CD4-positive, alpha-beta memory T cell (primary cell): ENCODE results near the gene C9orf72. TPM values are rescaled to one million over a fixed set of nuclear protein-coding genes. Genes with fewer than 3 reads are reported as not detected.

Source experiments
- CTCF ChIA-PET: fragments of 350-600 bp; sonication (Branson Sonifier 250); formaldehyde crosslinking; loops from one replicate; lab custom pipeline; 2021; ENCODE audit warnings: inconsistent platforms; ENCODE audit not compliant: partially characterized antibody; lab: Charles Lee
- POLR2A ChIA-PET: fragments of 350-600 bp; sonication (Branson Sonifier 250); formaldehyde crosslinking; loops from one replicate; lab custom pipeline; 2021; ENCODE audit not compliant: partially characterized antibody; lab: Charles Lee
- DNase-seq, 5 donors: peaks; one replicate each; pipeline versions ENCODE4 v3.0.0 to v3.0.0-alpha.2; 2020 to 2022; ENCODE audit warnings: mixed read lengths in 1 of 5
- H3K27ac ChIP-seq: one replicate; pipeline ENCODE4 v1.7.0; 2013; ENCODE audit warnings: low read depth, low read length
- H3K27me3 ChIP-seq: 2 replicates; pipeline ENCODE4 v1.7.0; 2013; ENCODE audit warnings: mild to moderate bottlenecking, low read length, moderate library complexity; ENCODE audit not compliant: insufficient read depth
- H3K36me3 ChIP-seq: 2 replicates; pipeline ENCODE4 v1.7.0; 2013; ENCODE audit warnings: mild to moderate bottlenecking, low read length, moderate library complexity; ENCODE audit not compliant: insufficient read depth
- H3K4me1 ChIP-seq: 2 replicates; pipeline ENCODE4 v1.7.0; 2013; ENCODE audit warnings: mild to moderate bottlenecking, low read length, moderate library complexity; ENCODE audit not compliant: insufficient read depth
- H3K4me3 ChIP-seq, 2 donors: one replicate each; pipeline ENCODE4 v1.7.0; 2013; ENCODE audit warnings: low read length in 2 of 2, mild to moderate bottlenecking in 1 of 2
- H3K9me3 ChIP-seq, 2 donors: one replicate each; pipeline ENCODE4 v1.7.0; 2013; ENCODE audit warnings: low read length in 2 of 2, control low read depth in 1 of 2; ENCODE audit not compliant: control insufficient read depth in 1 of 2
- H3K27ac Mint-ChIP-seq, 7 donors: one replicate each; pipeline ENCODE4 v1.8.0; 2020 to 2021; ENCODE audit warnings: mixed read lengths in 7 of 7, mild to moderate bottlenecking in 6 of 7, inconsistent platforms in 3 of 7, moderate library complexity in 3 of 7
- H3K27me3 Mint-ChIP-seq, 2 donors: one replicate each; pipeline ENCODE4 v1.8.0; 2020 to 2021; ENCODE audit warnings: mixed read lengths in 2 of 2
- H3K36me3 Mint-ChIP-seq, 2 donors: one replicate each; pipeline ENCODE4 v1.8.0; 2020 to 2021; ENCODE audit warnings: mixed read lengths in 2 of 2, inconsistent platforms in 1 of 2, mild to moderate bottlenecking in 1 of 2
- H3K4me1 Mint-ChIP-seq, 4 donors: one replicate each; pipeline ENCODE4 v1.8.0; 2020 to 2021; ENCODE audit warnings: mixed read lengths in 4 of 4, mild to moderate bottlenecking in 1 of 4
- H3K4me3 Mint-ChIP-seq, 8 donors: one replicate each; pipeline ENCODE4 v1.8.0; 2020 to 2021; ENCODE audit warnings: mixed read lengths in 8 of 8, mild to moderate bottlenecking in 7 of 8, moderate library complexity in 6 of 8, inconsistent platforms in 3 of 8
- H3K9me3 Mint-ChIP-seq, 8 donors: one replicate each; pipeline ENCODE4 v1.8.0; 2020 to 2021; ENCODE audit warnings: mixed read lengths in 8 of 8, mild to moderate bottlenecking in 5 of 8, inconsistent platforms in 3 of 8, moderate library complexity in 1 of 8
- intact Hi-C: fragments of 100-400 bp; cut with micrococcal nuclease; formaldehyde crosslinking; loops from one replicate; pipeline ENCODE4 v1.15.1; 2023
- polyA plus RNA-seq, 2 donors: library from polyadenylated mRNA; unstranded; fragments of 300-500 nt; fragmentation: Illumina TruSeq; gene quantifications; one replicate each; pipeline ENCODE4 v1.2.3, GENCODE V29; 2021
- total RNA-seq, 2 experiments: library from RNA; stranded (reverse); gene quantifications; one replicate each; pipeline ENCODE4 v1.2.3, GENCODE V29; 2021

C9orf72 gene
- total and polyA plus RNA-seq, 4 experiments from 2014 or later = 6.5 to 21.1 (median 18.6) TPM

DNA sequence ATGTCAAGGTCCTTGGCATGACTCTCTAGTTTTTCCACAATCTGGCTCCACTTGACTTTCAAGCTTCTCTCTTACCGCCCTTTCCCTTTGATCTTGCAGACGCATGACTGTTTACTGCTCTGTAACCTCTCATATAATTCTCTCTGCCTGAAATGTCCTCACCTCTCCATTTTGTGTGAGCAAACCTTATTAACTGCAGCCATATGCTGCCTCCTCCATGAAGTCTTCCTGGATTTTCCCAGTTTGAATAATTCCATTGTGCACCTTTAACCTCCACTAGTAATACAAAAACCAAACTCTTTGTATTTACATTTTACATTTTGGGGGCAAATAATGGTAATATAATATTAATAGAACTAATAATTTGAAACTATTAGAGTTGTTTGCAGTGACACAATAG is 9.5 kb upstream of the C9orf72 start:
- Mint-ChIP-seq H3K27ac (no peak overlapping the region), H3K36me3 (peaks cover 0 to 2% of the 10 kb centered on the region in 2 donors), H3K4me1 (no peaks in the 10 kb centered on the region), H3K4me3 (no peak overlapping the region), H3K9me3 (peaks cover 0 to 8% (median 6%) of the 10 kb centered on the region in 8 donors), H3K27me3 (peaks cover 14 to 19% of the 10 kb centered on the region in 2 donors)
- H3K4me3 ChIP-seq = no peak overlapping the region
- no peaks in the 10 kb centered on the region for H3K4me1 ChIP-seq
- H3K36me3 ChIP-seq = no peaks in the 10 kb centered on the region
- H3K27ac ChIP-seq = no peak overlapping the region
- peaks cover 5% of the 10 kb centered on the region for H3K27me3 ChIP-seq
- intact Hi-C loops = no loop called here
- no peaks in the 10 kb centered on the region for H3K9me3 ChIP-seq
- CTCF ChIA-PET = no interaction called here
- DNase-seq = no peak
- POLR2A ChIA-PET = no interaction called here

- Mint-ChIP-seq H3K4me1 (no peaks in the 10 kb centered on the region), H3K36me3 (peaks cover 0 to 2% of the 10 kb centered on the region in 2 donors), H3K4me3 (peak overlapping the region in 1 of 8 donors; percentile 11), H3K9me3 (peaks cover 0 to 8% (median 6%) of the 10 kb centered on the region in 8 donors), H3K27me3 (peaks cover 9 to 10% of the 10 kb centered on the region in 2 donors), H3K27ac (no peak overlapping the region)
- H3K9me3 ChIP-seq = no peaks in the 10 kb centered on the region
- ChIA-PET CTCF (no interaction called here), POLR2A (no interaction called here)
- intact Hi-C loops = no loop called here
- H3K27me3 ChIP-seq = peaks cover 5% of the 10 kb centered on the region
- H3K36me3 ChIP-seq = no peaks in the 10 kb centered on the region
- H3K4me3 ChIP-seq = no peak overlapping the region
- H3K4me1 ChIP-seq = no peaks in the 10 kb centered on the region
- no peak overlapping the region for H3K27ac ChIP-seq
- no peak for DNase-seq
Observed at GRCh38 chr9:27581826-27582225, 8.5 kb upstream of the C9orf72 start.

DNA sequence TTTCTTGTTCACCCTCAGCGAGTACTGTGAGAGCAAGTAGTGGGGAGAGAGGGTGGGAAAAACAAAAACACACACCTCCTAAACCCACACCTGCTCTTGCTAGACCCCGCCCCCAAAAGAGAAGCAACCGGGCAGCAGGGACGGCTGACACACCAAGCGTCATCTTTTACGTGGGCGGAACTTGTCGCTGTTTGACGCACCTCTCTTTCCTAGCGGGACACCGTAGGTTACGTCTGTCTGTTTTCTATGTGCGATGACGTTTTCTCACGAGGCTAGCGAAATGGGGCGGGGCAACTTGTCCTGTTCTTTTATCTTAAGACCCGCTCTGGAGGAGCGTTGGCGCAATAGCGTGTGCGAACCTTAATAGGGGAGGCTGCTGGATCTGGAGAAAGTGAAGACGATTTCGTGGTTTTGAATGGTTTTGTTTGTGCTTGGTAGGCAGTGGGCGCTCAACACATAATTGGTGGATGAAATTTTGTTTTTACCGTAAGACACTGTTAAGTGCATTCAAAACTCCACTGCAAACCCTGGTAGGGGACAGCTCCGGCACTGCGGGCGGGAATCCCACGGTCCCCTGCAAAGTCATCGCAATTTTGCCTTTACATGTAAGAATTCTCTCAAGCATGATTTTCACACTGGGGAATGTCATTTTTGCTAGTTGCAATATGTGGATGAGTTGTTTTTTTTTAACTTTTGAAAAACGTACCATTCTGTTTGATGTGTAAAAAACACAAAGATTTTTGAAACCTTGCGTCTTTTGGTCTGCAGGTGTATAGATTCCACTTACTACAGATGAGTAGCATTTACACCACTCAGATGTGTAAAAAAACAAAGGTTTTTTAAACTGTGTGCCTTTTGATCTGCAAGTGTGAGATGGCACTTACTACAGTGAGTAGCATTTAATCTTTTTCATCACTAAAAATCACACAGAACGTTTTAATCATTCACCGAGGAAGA is 631 bp upstream of the C9orf72 start:
- CTCF ChIA-PET = interaction anchor here (1.0 to 1.7 kb wide), 3 partner anchors 28 to 241 kb away, joined by 4 to 5 read pairs (median 4); partner anchors contain the start of gene MOB3B
- Histone ChIP-seq H3K9me3 (no peaks in the 10 kb centered on the region), H3K36me3 (no peaks in the 10 kb centered on the region), H3K4me1 (peaks cover 14% of the 10 kb centered on the region), H3K4me3 (peak overlapping the region; percentile 49 to 78), H3K27me3 (no peaks in the 10 kb centered on the region), H3K27ac (peak overlapping the region; percentile 94)
- POLR2A ChIA-PET = interaction anchor here (0.8 to 2.1 kb wide), 5 partner anchors 12 to 627 kb away, joined by 3 to 12 read pairs (median 5); partner anchors contain the start of genes MOB3B and PLAA
- H3K4me1 Mint-ChIP-seq = peaks cover 15 to 37% (median 22%) of the 10 kb centered on the region in 4 donors
- peaks cover 2 to 12% of the 10 kb centered on the region in 2 donors for H3K36me3 Mint-ChIP-seq
- H3K27me3 Mint-ChIP-seq = peaks cover 0 to 5% of the 10 kb centered on the region in 2 donors
- peak; percentile 96 to 99 (median 98) for DNase-seq
- H3K4me3 Mint-ChIP-seq = peak overlapping the region; percentile 94 to 99 (median 98)
- peak overlapping the region; percentile 98 to 100 (median 99) for H3K27ac Mint-ChIP-seq
- intact Hi-C loops = loop anchor here (1.0 to 2.0 kb wide), 3 partner anchors 45 to 682 kb away; partner anchors contain the start of genes CAAP1, MOB3B and PLAA
- peaks cover 0 to 11% (median 6%) of the 10 kb centered on the region in 8 donors for H3K9me3 Mint-ChIP-seq

DNA sequence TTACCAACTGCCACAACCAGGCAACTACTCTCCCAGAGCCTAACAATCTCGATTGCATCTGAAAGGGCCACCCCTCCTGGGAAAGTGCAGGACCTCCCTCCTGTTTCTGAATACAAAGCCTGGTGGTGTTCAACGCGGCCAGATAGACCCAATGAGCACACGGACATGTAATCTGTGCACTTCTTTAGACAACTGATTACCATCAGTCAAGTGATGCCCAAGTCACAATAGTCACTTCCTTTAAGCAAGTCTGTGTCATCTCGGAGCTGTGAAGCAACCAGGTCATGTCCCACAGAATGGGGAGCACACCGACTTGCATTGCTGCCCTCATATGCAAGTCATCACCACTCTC is 739 bp downstream of the C9orf72 start:
- intact Hi-C loops = loop anchor here (2.0 kb wide), 1 partner anchor 626 kb away; the partner anchor contains the start of gene PLAA
- H3K9me3 ChIP-seq = no peaks in the 10 kb centered on the region
- peaks cover 0 to 13% of the 10 kb centered on the region in 2 donors for H3K36me3 Mint-ChIP-seq
- no peaks in the 10 kb centered on the region for H3K27me3 ChIP-seq
- peak overlapping the region; percentile 94 to 99 (median 98) for H3K4me3 Mint-ChIP-seq
- peak; percentile 63 to 83 (median 68) for DNase-seq
- peak overlapping the region; percentile 94 for H3K27ac ChIP-seq
- POLR2A ChIA-PET = interaction anchor here (0.6 to 2.1 kb wide), 5 partner anchors 11 to 625 kb away, joined by 3 to 12 read pairs (median 5); partner anchors contain the start of genes MOB3B and PLAA
- H3K9me3 Mint-ChIP-seq = peaks cover 0 to 4% (median 0%) of the 10 kb centered on the region in 8 donors
- H3K4me1 ChIP-seq = peaks cover 14% of the 10 kb centered on the region
- peak overlapping the region; percentile 31 to 78 for H3K4me3 ChIP-seq
- H3K36me3 ChIP-seq = no peaks in the 10 kb centered on the region
- peaks cover 15 to 37% (median 22%) of the 10 kb centered on the region in 4 donors for H3K4me1 Mint-ChIP-seq
- peaks cover 0 to 5% of the 10 kb centered on the region in 2 donors for H3K27me3 Mint-ChIP-seq
- CTCF ChIA-PET = interaction anchor here (1.0 to 1.7 kb wide), 3 partner anchors 27 to 239 kb away, joined by 4 to 5 read pairs (median 4); partner anchors contain the start of gene MOB3B
- H3K27ac Mint-ChIP-seq = peak overlapping the region; percentile 98 to 100 (median 99)

DNA sequence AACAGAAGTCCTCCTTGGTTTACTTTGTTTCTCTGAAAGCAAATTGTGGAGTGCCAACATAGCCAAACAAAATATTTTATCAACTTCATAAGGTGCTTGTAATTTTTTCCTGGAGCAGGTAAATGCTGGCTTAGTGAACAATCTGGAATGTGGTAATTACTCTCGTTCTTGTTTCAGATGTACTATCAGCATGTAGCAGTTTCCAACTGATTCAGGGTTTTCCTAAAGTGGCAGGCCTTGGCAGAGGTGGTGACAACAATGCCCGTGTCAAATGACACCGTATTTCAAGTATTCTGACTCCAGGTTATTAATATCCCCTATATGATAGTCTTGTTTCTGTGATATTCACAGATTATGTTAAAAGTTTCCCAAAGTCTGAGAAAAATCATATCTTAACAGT is 1.2 kb downstream of the C9orf72 start:
- H3K27me3 Mint-ChIP-seq = peaks cover 0 to 5% of the 10 kb centered on the region in 2 donors
- POLR2A ChIA-PET = interaction anchor here (0.6 to 1.5 kb wide), 2 partner anchors 42 to 44 kb away, joined by 3 to 8 read pairs; partner anchors contain the start of gene MOB3B
- H3K9me3 ChIP-seq = no peaks in the 10 kb centered on the region
- peaks cover 0 to 18% of the 10 kb centered on the region in 2 donors for H3K36me3 Mint-ChIP-seq
- H3K27me3 ChIP-seq = no peaks in the 10 kb centered on the region
- CTCF ChIA-PET = interaction anchor here (1.3 kb wide), 1 partner anchor 43 kb away, joined by 5 read pairs; the partner anchor contains the start of gene MOB3B
- no peaks in the 10 kb centered on the region for H3K36me3 ChIP-seq
- H3K4me1 Mint-ChIP-seq = peaks cover 15 to 37% (median 22%) of the 10 kb centered on the region in 4 donors
- peak overlapping the region; percentile 94 for H3K27ac ChIP-seq
- H3K4me3 ChIP-seq = peak overlapping the region in 1 of 2 donors; percentile 31
- peaks cover 0 to 4% (median 0%) of the 10 kb centered on the region in 8 donors for H3K9me3 Mint-ChIP-seq
- H3K4me1 ChIP-seq = peaks cover 14% of the 10 kb centered on the region
- H3K4me3 Mint-ChIP-seq = peak overlapping the region; percentile 94 to 99 (median 98)
- intact Hi-C loops = loop anchor here (2.0 kb wide), 1 partner anchor 625 kb away; the partner anchor contains the start of gene PLAA
- no peak for DNase-seq
- peak overlapping the region; percentile 98 to 100 (median 99) for H3K27ac Mint-ChIP-seq

- H3K4me3 ChIP-seq = no peak overlapping the region
- CTCF ChIA-PET = no interaction called here
- POLR2A ChIA-PET = no interaction called here
- no peaks in the 10 kb centered on the region for H3K36me3 ChIP-seq
- H3K27me3 ChIP-seq = no peaks in the 10 kb centered on the region
- Mint-ChIP-seq H3K36me3 (peaks cover 8 to 23% of the 10 kb centered on the region in 2 donors), H3K27me3 (peaks cover 0 to 5% of the 10 kb centered on the region in 2 donors), H3K4me1 (peaks cover 15 to 37% (median 22%) of the 10 kb centered on the region in 4 donors), H3K27ac (peak overlapping the region in 5 of 7 donors; percentile 16 to 100 (median 98)), H3K4me3 (peak overlapping the region in 2 of 8 donors; percentile 6 to 57), H3K9me3 (peaks cover 0 to 4% (median 0%) of the 10 kb centered on the region in 8 donors)
- H3K9me3 ChIP-seq = no peaks in the 10 kb centered on the region
- intact Hi-C loops = no loop called here
- H3K4me1 ChIP-seq = peaks cover 14% of the 10 kb centered on the region
- no peak for DNase-seq
- no peak overlapping the region for H3K27ac ChIP-seq
Observed at GRCh38 chr9:27571011-27571410, 2.3 kb downstream of the C9orf72 start.
